Activated CD8-positive, alpha-beta memory T cell treated with anti-CD3 and anti-CD28 coated beads for 4 hours (primary cell): Measurements from ENCODE around the gene PRG3.

ENCODE experiments used
- DNase-seq, 2 donors: peaks; one replicate each; pipeline ENCODE4 v3.0.0-alpha.2; 2020; ENCODE audit warnings: low read depth in 2 of 2

PRG3 gene

GRCh38 chr11:57359896-57360690 lies 20.9 kb downstream of the PRG3 start:
- DNase-seq = no peak

DNA sequence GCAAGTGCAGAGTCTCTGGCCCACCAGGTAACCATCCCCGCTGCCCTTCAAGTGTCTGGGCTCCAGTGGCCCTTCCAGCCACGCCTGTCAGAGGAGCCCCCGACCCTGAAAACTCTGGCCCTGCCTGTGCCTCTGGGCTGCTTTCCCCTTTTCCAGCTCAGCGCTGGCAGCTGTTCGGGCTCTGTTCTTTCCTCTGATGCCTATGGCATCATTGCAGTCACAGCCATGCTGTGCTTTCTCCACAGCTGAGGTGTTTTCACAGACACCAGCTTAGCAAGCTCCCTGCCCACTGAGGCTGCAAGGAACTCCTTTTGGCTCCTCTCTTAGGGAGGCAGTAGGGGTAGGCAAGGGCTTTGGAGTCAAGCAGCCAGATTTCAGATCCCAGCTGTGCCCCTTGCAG lies 21.6 kb downstream of the PRG3 start:
- DNase-seq = no peak

- DNase-seq = no peak
Measured at GRCh38 chr11:57358991-57359390, 22.0 kb downstream of the PRG3 start.

GRCh38 chr11:57358543-57358961 lies 22.4 kb downstream of the PRG3 start:
- DNase-seq = no peak

DNA sequence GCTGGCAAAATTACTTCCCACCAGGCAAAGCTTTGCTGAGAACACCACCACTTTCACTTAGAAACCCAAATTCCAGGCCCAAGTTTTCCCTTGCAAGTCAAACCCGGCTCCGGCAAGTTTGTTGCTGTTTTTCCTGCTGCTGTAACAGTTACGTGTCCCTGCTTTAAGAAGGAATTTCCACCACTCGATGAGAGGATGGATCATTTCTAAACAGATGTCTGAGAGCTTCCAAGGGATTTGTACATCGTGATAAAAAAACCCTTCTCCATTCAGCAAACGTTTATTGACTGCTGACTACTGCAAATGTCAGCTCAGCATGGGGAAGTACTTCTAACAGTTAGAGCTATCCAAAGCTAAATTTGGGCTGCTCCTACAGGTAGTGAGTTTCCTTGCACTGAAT lies 23.1 kb downstream of the PRG3 start:
- DNase-seq = no peak

- no peak for DNase-seq
Measured at GRCh38 chr11:57357310-57357709, 23.6 kb downstream of the PRG3 start.

- no peak for DNase-seq
Measured at GRCh38 chr11:57356268-57356667, 24.7 kb downstream of the PRG3 start.

DNA sequence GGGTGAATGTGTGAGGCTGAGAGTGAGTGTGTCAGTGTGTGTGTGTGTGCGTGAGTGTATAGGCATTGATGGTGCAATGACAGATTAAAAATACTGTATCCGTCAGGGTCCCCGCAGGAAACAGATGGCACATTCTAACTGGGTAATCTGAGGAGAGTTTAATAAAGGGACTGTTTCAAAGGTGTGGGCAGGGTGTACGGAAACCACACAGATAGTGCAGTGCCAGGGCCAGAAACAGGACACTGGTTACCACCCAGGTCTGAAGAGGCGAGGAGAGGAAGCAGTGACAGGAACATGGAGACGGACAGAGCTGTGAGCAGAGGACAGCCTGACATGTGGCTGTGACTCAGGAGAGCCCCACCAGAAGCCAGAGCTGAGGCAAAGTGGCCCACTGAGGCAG lies 26.3 kb downstream of the PRG3 start:
- no peak for DNase-seq

DNA sequence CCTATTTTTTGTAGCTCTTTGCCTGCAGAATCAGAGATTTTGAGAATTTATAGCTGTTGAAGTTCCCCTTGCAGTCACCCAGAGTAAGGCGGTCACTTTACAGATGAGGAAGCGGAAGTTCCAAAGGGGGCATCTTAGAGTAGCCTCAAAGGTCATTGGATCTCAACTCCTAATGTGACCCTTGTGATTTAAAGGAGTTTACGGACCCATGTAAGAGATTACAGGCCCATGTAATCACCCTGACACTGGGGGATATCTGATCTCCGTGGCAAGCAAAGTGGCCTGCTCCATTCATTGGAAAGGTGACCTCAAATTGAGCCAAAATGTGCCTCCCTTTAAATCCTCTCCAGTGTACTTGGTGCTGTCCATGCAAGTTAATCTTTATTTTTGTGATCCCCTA lies 27.1 kb downstream of the PRG3 start:
- DNase-seq = no peak

- DNase-seq = no peak
Measured at GRCh38 chr11:57353446-57353845, 27.5 kb downstream of the PRG3 start.

GRCh38 chr11:57353036-57353435 lies 27.9 kb downstream of the PRG3 start:
- DNase-seq = no peak

GRCh38 chr11:57349491-57350274 lies 31.3 kb downstream of the PRG3 start:
- DNase-seq = peak; percentile 27 to 31

DNA sequence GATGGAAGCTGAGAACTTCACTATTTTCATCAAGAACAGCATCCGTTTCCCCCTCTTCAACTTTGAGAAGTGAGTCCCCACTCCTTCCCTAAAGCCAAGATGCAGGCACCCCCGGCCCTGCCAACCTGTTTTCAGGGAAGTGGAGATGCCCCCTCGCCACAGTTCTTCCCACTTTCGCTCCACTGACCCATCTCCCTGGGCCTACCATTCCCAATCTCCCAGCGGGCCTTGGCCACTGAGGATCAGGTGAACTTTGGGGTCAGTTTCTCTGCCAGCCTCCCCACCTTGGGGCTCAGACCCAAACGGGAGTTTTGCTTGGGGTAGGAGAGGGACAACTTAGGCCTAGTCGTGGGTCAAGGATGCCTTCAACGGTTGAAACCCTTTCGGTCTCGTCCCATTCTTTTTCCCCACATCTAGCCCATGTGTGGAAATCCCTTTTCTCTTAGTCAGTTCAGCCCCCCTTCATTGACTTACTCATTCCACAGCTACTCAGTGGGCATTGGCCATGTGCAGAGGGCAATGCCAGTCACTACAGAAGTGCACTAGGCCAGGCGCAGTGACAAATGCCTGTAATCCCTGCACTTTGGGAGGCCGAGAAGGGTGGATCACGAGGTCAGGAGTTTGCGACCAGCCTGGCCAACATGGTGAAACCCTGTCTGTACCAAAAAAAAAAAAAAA lies 32.2 kb downstream of the PRG3 start:
- no peak for DNase-seq

- DNase-seq = no peak
Measured at GRCh38 chr11:57348052-57348451, 32.9 kb downstream of the PRG3 start.

DNA sequence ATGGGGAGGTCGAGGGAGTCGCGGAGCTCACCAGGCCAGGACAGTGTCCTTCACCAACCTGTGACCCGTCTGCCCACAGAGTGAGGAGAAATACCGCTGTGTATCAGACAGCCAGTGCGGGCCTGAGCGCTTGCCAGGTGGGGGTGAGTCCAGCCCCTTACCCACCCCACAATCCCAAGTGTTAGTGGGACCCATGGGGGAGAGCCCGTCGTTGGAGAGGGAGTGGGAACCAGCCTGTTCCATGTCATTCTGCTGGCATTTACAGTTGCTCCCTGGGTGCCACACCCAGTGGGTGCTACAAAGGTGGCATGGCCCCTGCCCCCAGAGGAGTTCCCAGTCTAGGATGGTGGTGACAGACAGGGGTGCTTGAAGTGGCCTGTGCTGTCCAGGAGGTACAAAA lies 33.6 kb downstream of the PRG3 start:
- no peak for DNase-seq

GRCh38 chr11:57345555-57346211 lies 35.3 kb downstream of the PRG3 start:
- DNase-seq = peak; percentile 47 to 51

GRCh38 chr11:57344826-57345225 lies 36.1 kb downstream of the PRG3 start:
- no peak for DNase-seq

- no peak for DNase-seq
Measured at GRCh38 chr11:57343825-57344224, 37.1 kb downstream of the PRG3 start.

GRCh38 chr11:57342702-57343101 lies 38.2 kb downstream of the PRG3 start:
- DNase-seq = no peak

DNA sequence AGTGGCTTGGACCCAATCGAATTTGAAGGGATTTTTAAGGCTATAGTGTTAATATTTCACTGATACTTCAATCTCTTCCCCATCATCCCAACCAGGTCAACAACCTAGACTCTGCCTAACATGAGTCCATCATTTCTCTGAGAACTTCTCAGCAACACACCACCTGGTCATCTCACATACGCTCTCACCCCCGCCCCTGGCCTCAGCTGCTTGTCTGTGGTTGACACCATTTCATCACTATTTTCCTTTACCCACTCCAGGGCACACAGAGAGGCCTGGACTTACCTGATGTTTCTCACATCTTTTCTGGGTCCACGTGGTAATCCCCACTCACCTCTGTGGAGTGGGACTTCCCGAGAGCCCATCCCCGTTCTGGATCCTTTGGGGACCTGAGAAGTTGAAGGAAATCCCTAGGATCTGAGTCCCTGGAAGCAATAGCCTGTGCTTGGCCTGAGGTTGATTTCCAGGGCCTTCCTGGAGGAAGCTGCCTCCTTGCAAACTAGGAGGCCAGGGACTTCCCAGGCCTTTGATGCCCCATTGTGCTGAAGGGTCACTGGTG lies 39.6 kb downstream of the PRG3 start:
- DNase-seq = no peak

DNA sequence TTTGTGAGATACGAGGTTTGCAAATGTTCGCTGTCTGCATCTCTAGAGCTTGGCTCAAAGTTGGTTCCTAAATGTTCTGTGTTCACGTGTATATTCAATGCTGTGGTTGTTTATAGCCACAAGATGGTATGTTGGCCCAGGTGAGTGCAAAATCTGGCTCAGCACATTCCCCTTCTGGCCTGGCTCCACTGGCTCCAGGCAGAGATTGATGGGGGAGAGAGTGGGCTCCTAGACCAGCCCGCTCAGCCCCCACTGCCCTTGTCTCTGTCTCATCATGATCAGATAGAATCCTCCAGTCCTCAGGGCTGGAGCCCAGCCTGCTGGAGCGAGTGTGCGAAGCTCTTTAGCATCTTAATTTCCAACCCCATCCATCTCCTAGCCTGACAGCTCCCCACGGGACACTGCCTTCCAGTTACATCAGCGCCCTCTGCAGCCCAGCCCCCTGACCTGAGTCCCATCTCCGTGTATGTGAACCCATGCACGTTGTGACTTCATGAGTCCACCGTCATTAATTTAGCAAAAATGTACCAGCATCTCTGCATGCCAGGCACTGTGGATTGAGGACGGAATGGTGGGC lies 40.8 kb downstream of the PRG3 start:
- DNase-seq = no peak
